Sigmoid colon (tissue), 4 donors: ENCODE measurements around the gene AP1M1.
"Not testable (repeated sequence)": the region's sequence is repeated elsewhere in the genome, so short reads cannot be mapped to it uniquely, and the experiment has no call there.

ENCODE experiments used
- EP300 ChIP-seq, 4 donors: sonication (generic); formaldehyde crosslinking; IDR thresholded peaks; one replicate each; pipeline ENCODE4 v1.6.1; 2017; ENCODE audit warnings: antibody characterized with exemption in 4 of 4
- POLR2A ChIP-seq, 2 donors: fragments of 450-650 bp; IDR thresholded peaks; one replicate each; pipeline ENCODE4 v1.6.1; 2016; ENCODE audit warnings: antibody characterized with exemption in 2 of 2, mild to moderate bottlenecking in 2 of 2, moderate library complexity in 2 of 2
- POLR2AphosphoS5 ChIP-seq, 4 donors: sonication (generic); formaldehyde crosslinking; IDR thresholded peaks; one replicate each; pipeline ENCODE4 v1.6.1; 2017; ENCODE audit warnings: antibody characterized with exemption in 4 of 4
- TF ChIP-seq, protein P1 (sequence below), 4 experiments: fragments of 450-650 bp in 3 of 4; fragments of 200-600 bp in 1 of 4; IDR thresholded peaks; one replicate each; pipeline ENCODE4 v1.5.1; 2016 to 2019; ENCODE audit warnings: antibody characterized with exemption in 4 of 4, mild to moderate bottlenecking in 3 of 4, moderate library complexity in 2 of 4

GRCh38 chr19:16178866-16179265 lies 18.8 kb upstream of the AP1M1 start:
- TF ChIP-seq, protein P1, sequence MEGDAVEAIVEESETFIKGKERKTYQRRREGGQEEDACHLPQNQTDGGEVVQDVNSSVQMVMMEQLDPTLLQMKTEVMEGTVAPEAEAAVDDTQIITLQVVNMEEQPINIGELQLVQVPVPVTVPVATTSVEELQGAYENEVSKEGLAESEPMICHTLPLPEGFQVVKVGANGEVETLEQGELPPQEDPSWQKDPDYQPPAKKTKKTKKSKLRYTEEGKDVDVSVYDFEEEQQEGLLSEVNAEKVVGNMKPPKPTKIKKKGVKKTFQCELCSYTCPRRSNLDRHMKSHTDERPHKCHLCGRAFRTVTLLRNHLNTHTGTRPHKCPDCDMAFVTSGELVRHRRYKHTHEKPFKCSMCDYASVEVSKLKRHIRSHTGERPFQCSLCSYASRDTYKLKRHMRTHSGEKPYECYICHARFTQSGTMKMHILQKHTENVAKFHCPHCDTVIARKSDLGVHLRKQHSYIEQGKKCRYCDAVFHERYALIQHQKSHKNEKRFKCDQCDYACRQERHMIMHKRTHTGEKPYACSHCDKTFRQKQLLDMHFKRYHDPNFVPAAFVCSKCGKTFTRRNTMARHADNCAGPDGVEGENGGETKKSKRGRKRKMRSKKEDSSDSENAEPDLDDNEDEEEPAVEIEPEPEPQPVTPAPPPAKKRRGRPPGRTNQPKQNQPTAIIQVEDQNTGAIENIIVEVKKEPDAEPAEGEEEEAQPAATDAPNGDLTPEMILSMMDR (IDR thresholded peaks at IDR 0.05) = not testable (repeated sequence)
- TF ChIP-seq POLR2A, POLR2AphosphoS5, EP300 (IDR thresholded peaks at IDR 0.05): not testable (repeated sequence)
